ENCODE measurements around the gene DHRS7. TPM values are rescaled to one million over a fixed set of nuclear protein-coding genes. Genes with fewer than 3 reads are reported as not detected.
A peak's percentile ranks its signal among the peaks of the same experiment; 100 is the strongest.
"Not testable (repeated sequence)": the region's sequence is repeated elsewhere in the genome, so short reads cannot be mapped to it uniquely, and the experiment has no call there.

The DHRS7 gene
- polyA plus RNA-seq, 1 donor from 2014 or later, result 157 TPM

DNA sequence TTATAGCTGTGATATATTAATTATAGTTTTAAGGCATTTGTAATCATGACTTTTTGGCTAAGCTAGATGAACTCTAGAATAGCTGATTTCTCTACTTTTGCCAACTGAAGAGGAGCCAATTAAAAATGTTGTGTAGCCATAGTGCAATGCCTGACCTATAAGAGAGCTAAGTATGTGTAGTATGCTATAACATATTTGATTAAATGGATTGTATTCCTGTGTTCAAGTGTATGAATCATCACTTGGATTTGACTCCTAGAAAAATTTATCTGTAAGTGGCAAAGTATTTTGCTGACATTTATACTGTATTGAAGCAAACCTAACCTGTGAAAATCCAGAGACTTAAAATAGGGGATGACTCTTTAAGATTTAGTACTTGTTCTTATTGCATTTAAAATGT, 39.3 kb downstream of the DHRS7 start:
- H3K4me1 Mint-ChIP-seq, result peaks cover 0 to 2% (median 0%) of the 10 kb centered on the region in 3 donors
- no peak overlapping the region for H3K4me3 Mint-ChIP-seq
- peaks cover 35% of the 10 kb centered on the region for H3K36me3 Mint-ChIP-seq

DNA sequence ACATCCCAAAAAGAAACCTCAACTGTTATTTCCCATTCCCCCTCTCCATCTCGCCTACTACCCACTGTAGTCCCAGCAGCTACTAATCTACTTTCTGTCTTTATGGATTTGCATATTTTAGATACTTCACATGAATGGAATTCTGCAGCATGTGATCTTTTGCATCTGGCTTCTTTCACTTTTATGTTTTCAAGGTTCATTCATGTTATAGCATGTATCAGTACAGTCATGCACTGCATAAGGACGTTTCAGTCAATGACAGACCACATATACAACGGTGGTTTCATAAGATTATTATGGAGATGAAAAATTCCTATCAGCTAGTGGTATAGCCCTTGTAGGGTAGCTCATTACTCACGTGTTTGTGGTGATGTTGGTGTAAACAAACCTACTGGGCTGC, 49.0 kb downstream of the DHRS7 start:
- Mint-ChIP-seq H3K9me3 (no peaks in the 10 kb centered on the region), H3K4me1 (peaks cover 0 to 4% (median 0%) of the 10 kb centered on the region in 3 donors), H3K4me3 (no peak overlapping the region), H3K36me3 (no peaks in the 10 kb centered on the region), H3K27ac (no peak overlapping the region), H3K27me3 (no peaks in the 10 kb centered on the region)

More for the DNA sequence above, 39.3 kb downstream of the DHRS7 start:
- Mint-ChIP-seq H3K27me3 (no peaks in the 10 kb centered on the region), H3K9me3 (no peaks in the 10 kb centered on the region), H3K27ac (no peak overlapping the region)

DNA sequence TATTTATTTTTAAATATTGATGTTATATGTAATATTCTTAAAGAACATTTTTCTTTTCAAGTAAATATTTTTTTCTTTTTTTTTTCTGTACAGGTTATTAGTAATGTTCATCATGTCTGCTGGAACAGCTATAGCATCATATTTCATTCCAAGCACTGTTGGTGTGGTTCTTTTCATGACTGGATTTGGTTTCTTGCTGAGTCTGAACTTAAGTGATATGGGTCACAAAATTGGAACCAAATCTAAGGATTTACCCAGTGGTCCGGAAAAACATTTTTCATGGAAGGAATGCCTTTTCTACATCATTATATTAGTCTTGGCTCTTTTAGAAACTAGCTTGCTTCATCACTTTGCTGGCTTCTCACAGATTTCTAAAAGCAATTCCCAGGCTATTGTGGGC, 50.3 kb downstream of the DHRS7 start:
- Mint-ChIP-seq H3K9me3 (no peaks in the 10 kb centered on the region), H3K36me3 (peaks cover 5% of the 10 kb centered on the region), H3K27ac (no peak overlapping the region), H3K4me1 (peaks cover 0 to 4% (median 1%) of the 10 kb centered on the region in 3 donors), H3K27me3 (no peaks in the 10 kb centered on the region), H3K4me3 (no peak overlapping the region)

GRCh38 chr14:60111732-60112131, 53.5 kb downstream of the DHRS7 start:
- Mint-ChIP-seq H3K36me3 (peaks cover 8% of the 10 kb centered on the region), H3K4me1 (peaks cover 0 to 7% (median 4%) of the 10 kb centered on the region in 3 donors), H3K27me3 (no peaks in the 10 kb centered on the region), H3K27ac (no peak overlapping the region), H3K9me3 (no peaks in the 10 kb centered on the region), H3K4me3 (no peak overlapping the region)

- Mint-ChIP-seq H3K9me3 (no peaks in the 10 kb centered on the region), H3K4me3 (no peak overlapping the region), H3K27me3 (no peaks in the 10 kb centered on the region), H3K27ac (no peak overlapping the region), H3K36me3 (peaks cover 10% of the 10 kb centered on the region), H3K4me1 (peaks cover 0 to 15% (median 7%) of the 10 kb centered on the region in 3 donors)
Observed at GRCh38 chr14:60107477-60107876, 57.7 kb downstream of the DHRS7 start.

DNA sequence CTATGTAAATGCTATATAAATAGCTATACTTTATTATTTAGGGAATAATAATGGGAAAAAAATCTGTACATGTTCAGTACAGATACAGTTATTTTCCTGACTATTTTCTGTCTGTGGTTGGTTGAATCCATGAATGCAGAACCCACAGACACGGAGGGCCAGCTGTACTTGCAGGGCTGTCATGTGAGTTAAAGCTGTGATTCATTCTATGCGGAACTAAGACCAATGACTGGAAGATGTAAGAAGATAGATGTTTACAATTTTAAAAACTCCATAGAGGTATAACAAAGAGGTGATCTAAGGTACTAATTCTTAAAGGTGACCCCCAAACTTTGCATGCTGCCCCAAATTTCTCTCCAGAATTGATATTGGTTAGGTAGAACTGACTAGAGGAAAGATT, 58.9 kb downstream of the DHRS7 start:
- Mint-ChIP-seq H3K4me1 (peaks cover 0 to 20% (median 8%) of the 10 kb centered on the region in 3 donors), H3K27me3 (no peaks in the 10 kb centered on the region), H3K4me3 (no peak overlapping the region), H3K9me3 (no peaks in the 10 kb centered on the region), H3K27ac (peak overlapping the region in 1 of 3 donors; percentile 3), H3K36me3 (peaks cover 14% of the 10 kb centered on the region)

DNA sequence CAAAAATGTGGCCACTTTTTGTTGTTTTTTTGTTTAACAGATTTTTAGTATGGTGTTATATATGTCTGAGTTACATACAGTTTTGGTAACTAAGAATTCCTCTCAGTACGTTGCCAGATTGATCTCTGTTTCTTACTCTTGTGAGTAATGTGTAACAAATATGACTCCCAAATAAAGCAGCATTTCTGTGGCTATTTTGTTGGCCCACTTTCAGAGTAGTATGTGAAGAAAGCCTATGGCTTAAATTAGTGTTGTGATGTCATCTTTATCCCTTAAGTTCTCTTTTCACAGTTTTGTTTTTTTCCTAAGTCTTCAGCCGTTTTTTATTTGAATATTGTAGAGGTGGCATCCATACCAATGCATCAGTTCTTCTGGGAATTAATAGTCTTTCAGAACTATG, 62.8 kb downstream of the DHRS7 start:
- Mint-ChIP-seq H3K4me3 (no peak overlapping the region), H3K9me3 (no peaks in the 10 kb centered on the region), H3K36me3 (peaks cover 13% of the 10 kb centered on the region), H3K4me1 (peaks cover 5 to 25% (median 7%) of the 10 kb centered on the region in 3 donors), H3K27ac (no peak overlapping the region), H3K27me3 (no peaks in the 10 kb centered on the region)

GRCh38 chr14:60101786-60102185, 63.4 kb downstream of the DHRS7 start:
- Mint-ChIP-seq H3K27ac (no peak overlapping the region), H3K9me3 (no peaks in the 10 kb centered on the region), H3K36me3 (peaks cover 13% of the 10 kb centered on the region), H3K4me3 (no peak overlapping the region), H3K27me3 (no peaks in the 10 kb centered on the region), H3K4me1 (peaks cover 5 to 25% (median 7%) of the 10 kb centered on the region in 3 donors)

DNA sequence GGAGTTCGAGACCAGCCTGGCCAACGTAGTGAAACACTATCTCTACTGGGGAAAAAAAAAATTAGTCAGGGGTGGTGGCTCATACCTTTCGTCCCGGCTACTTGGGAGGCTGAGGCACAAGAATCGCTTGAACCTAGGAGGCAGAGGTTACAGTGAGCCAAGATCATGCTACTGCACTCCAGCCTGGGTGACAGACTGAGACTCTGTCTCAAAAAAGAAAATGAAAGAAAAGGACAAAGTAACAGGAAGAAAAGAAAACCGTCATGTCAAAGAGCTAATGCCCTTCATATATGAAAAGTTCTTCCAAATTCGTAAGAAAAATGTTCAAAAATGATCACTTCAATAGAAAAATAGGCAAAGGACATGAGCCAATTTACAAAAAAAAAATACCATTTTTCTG, 65.3 kb downstream of the DHRS7 start:
- H3K4me3 Mint-ChIP-seq, H3K9me3 Mint-ChIP-seq, H3K27ac Mint-ChIP-seq, H3K27me3 Mint-ChIP-seq: not testable (repeated sequence)
- peaks cover 13 to 31% (median 15%) of the 10 kb centered on the region in 3 donors for H3K4me1 Mint-ChIP-seq
- H3K36me3 Mint-ChIP-seq, result peaks cover 16% of the 10 kb centered on the region

- no peak overlapping the region for H3K27ac Mint-ChIP-seq
- H3K9me3 Mint-ChIP-seq, result no peaks in the 10 kb centered on the region
- H3K27me3 Mint-ChIP-seq, result no peaks in the 10 kb centered on the region
- H3K4me3 Mint-ChIP-seq, result no peak overlapping the region
- peaks cover 26 to 40% (median 26%) of the 10 kb centered on the region in 3 donors for H3K4me1 Mint-ChIP-seq
- peaks cover 13% of the 10 kb centered on the region for H3K36me3 Mint-ChIP-seq
Observed at GRCh38 chr14:60097974-60098373, 67.2 kb downstream of the DHRS7 start.

DNA sequence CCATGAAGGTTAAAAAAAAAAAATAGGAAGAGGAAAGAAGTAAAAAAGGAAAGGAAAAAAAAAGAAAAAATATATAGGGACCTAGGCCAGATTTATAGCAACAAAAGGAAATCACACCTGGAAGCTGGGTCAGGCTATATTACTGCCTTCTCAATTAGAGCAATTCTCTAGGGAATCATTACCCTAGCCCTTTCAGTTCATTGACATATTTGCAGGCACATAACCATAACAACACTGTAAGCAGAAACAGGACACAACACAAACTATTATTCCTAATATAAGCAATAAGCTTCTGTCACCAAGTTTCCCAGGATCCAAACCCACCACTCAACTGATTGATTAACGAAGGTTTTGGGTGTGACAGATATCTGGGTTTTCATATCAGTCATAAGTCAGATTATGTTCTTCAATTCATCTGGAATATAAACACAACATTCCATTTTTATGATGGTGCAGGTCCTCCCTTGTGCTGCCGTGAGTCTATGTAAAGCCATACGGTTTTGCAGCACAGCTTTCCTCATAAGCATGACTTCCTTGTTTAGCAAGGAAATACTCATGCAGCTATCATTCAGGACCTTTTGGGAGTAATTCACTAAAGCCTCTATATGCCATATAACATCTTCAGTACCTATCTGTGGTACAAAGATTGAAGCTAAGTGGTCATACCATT, 69.3 kb downstream of the DHRS7 start:
- Mint-ChIP-seq H3K9me3 (no peaks in the 10 kb centered on the region), H3K4me3 (peak overlapping the region in 1 of 4 donors; percentile 39), H3K27ac (peak overlapping the region in 1 of 3 donors; percentile 53), H3K4me1 (peaks cover 26 to 37% (median 28%) of the 10 kb centered on the region in 3 donors), H3K36me3 (peaks cover 6% of the 10 kb centered on the region), H3K27me3 (no peaks in the 10 kb centered on the region)

DNA sequence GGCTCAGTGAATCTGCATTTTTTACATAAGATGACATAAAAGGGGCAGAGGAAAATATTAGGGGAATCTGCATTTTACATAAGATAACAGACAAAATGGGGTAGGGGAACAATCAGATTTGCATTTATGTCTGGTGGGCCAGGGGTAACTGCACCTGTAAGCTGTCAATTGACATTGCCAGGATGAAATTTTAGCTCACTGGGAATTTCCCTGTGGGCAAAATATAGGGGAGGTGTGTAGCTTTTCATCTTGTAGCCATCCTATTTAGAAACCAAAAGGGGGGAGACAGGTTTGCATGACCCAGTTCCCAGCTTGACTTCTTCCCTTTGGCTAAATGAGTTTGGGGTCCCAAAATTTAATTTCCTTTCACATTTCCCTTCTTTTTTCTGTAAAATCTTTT, 70.0 kb downstream of the DHRS7 start:
- Mint-ChIP-seq H3K36me3 (peaks cover 2% of the 10 kb centered on the region), H3K27ac (peak overlapping the region in 1 of 3 donors; percentile 53), H3K4me1 (peaks cover 25 to 35% (median 26%) of the 10 kb centered on the region in 3 donors), H3K27me3 (no peaks in the 10 kb centered on the region), H3K4me3 (peak overlapping the region in 1 of 4 donors; percentile 39), H3K9me3 (peaks cover 0 to 1% (median 0%) of the 10 kb centered on the region in 3 donors)

GRCh38 chr14:60094306-60094897, 70.8 kb downstream of the DHRS7 start:
- Mint-ChIP-seq H3K9me3 (peaks cover 0 to 1% (median 0%) of the 10 kb centered on the region in 3 donors), H3K4me3 (peak overlapping the region; percentile 28 to 95 (median 79)), H3K27ac (peak overlapping the region in 1 of 3 donors; percentile 94), H3K36me3 (peaks cover 2% of the 10 kb centered on the region), H3K27me3 (no peaks in the 10 kb centered on the region), H3K4me1 (peaks cover 25 to 34% (median 26%) of the 10 kb centered on the region in 3 donors)
